NCI-H2196 (cell line): ENCODE measurements around the gene OR52I1.
A peak's percentile ranks its signal among the peaks of the same experiment; 100 is the strongest.

Source experiments
- DNase-seq: peaks from one replicate; lab custom pipeline; 2025; ENCODE audit not compliant: unreplicated experiment; lab: John Stamatoyannopoulos, UW

OR52I1 gene, protein sequence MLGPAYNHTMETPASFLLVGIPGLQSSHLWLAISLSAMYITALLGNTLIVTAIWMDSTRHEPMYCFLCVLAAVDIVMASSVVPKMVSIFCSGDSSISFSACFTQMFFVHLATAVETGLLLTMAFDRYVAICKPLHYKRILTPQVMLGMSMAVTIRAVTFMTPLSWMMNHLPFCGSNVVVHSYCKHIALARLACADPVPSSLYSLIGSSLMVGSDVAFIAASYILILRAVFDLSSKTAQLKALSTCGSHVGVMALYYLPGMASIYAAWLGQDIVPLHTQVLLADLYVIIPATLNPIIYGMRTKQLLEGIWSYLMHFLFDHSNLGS

DNA sequence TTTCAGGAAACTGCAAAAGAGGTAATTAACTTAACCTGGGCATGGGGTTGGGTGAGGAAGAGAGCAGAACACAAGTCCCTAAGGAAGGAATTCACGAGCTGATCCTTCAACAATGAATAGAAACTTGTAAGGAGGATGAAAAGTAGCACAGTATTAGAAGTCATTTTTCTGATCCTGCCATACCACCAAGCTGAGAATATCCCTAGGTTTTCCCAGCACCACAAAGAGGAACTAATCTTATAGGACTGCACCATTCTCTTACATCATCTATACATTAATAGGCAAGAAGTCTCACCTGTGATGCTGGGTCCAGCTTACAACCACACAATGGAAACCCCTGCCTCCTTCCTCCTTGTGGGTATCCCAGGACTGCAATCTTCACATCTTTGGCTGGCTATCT lies at the start of gene OR52I1:
OR52I1 (plus strand) TSS at position 301 of the 400 bp plus-strand sequence; CDS start at position 301, 0 bp downstream.
- DNase-seq = no peak

DNA sequence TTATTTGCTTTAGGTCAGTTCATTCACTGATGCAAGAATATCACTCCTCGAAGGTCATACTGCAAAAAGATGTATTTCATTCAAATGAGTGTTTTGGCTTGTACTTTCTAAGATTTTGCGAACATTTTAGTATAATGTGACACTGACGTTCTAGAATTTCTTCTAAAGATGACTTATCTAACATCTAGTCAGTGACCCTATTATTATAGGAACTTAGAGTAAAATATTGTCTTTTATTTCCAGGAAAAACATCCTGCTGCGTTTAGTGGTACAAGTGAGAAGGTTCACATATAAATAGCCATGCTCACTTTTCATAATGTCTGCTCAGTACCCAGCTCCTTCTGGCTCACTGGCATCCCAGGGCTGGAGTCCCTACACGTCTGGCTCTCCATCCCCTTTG lies 48.9 kb upstream of the OR52I1 start, which contains the start of gene OR52M1:
OR52M1 (plus strand) TSS at position 301 of the 400 bp plus-strand sequence; CDS start at position 301, 0 bp downstream.
- DNase-seq = no peak

DNA sequence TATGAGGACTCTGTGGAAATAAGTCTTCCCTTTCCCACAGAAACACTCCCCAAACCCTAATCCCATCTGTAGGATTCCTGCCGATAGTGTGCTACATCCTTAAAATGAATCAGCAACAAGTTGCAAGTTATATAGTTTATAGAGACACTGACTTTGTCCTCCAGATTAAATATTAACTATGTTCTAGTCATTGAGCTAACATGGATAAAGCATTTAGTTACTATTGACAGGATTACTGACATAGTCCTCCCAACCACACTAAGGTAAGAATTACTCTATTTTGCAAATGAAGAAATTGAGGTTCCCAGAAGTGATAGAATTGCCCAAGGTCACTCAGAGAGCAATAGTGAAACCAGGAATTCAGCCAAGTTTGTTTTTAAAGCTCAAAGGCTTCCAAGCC lies 47.0 kb upstream of the OR52I1 start:
- no peak for DNase-seq

DNA sequence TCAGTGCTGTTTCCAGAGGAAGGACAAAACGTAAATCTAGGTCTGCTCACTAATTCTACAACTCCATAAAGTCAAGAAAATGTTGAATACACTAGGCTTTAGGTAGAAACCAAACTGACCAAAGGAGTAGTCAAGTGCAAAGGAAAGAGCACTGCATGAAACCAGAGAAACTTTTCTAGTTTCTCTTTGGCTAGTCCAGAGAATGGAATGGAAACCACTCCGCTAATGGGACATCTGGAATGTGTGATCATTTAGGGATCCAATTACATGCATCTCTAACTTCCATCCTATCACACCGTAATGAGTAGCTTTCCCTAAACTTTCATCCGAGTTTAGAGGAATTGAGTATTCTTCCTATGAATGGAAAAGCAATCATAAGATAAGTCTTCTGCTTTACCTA lies 46.4 kb upstream of the OR52I1 start:
- no peak for DNase-seq

DNA sequence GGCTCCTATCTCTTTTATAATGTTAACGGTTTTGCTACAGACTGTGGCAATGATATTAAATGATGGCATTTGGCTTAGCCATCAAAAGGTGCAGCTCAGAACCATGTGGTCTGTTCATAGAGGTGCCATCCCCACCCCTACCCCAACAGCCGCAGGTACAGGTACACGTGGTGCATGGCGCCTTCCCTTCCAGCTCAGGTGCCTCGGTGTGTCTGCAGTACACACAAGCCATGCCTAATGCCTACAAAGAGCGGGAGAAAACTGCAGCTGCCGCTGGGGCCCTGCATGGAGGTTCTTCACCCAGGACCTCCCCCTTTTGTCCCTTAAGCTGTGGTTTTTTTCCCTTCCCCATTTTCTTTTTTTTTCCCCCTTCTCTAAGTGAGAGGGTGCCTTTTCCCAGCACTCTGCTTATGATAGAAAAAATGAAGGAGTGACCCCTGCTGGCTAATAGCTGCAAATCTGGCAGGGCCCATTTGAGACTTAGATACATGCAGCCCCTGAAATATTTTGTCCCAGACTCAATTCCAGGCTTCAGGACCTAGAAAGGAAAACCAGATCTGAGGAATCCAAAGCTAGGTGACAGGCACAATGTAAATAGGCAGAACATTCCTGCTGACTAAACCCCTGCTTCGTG lies 42.4 kb upstream of the OR52I1 start:
- DNase-seq = no peak

DNA sequence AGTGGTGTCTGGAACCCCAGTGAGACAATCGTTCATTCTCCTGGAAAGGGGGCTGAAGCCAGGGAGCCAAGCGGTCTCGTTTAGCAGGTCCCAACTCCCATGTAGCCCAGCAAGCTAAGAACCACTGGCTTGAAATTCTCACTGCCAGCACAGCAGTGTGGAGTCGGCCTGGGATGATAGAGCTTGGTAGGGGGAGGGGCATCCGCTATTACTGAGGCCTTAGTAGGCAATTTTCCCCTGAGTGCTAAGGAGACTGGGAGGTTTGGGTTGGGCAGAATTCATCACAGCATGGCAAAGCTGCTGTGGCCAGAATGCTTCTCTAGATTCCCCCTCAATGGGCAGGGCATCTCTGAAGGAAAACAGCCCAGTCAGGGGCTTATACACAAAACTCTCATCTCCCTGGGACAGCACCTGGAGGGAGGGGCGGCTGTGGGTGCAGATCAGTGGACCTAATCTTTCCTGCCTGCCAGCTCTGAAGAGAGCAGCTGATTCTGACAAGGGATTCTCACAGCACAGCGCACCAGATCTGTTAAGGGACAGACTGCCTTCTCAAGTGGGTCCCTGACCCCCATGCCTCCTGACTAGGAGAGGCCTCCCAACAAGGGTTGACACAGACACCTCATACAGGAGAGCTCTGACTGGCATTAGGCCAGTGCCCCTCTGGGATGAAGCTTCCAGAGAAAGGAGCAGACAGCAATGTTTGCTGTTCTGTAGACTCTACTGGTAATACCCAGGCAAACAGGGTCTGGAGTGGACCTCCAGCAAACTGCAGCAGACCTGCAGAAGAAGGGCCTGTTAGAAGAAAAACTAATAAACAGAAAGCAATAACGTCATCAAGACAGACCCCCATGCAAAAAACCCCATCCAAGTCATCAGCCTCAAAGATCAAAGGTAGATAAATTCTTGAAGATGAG lies 34.1 kb upstream of the OR52I1 start:
- DNase-seq = no peak

DNA sequence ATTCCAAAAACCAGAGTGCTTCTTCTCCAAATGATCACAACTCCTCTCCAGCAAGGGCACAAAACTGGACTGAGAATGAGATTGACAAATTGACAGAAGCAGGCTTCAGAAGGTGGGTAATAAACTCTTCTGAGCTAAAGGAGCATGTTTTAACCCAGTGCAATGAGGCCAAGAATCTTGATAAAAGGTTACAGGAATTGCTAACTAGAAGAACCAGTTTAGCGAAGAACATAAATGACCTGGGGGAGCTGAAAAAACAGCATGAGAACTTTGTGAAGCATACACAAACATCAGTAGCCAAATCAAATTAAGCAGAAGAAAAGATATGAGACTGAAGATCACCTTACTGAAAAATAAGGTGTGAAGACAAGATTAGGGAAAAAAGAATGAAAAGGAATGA lies 33.4 kb upstream of the OR52I1 start:
- DNase-seq = no peak

DNA sequence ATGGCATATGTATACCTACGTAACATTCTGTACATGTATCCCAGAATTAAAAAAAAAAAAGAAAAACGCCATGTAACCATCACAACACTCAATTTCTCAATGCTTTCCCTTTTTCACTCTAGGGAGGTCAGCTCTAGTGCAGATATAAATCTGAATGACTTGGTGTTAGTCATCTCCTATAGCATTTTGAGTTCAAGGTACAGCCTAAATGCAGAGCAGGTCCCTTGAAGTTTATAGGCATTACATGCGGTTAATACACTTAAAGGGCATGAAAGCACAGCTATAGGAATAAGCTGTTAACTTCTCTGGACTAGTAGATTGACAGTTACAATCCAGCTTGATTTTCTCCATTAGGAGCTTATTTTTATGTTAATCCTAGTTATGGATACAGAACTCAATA lies 28.5 kb upstream of the OR52I1 start:
- no peak for DNase-seq

DNA sequence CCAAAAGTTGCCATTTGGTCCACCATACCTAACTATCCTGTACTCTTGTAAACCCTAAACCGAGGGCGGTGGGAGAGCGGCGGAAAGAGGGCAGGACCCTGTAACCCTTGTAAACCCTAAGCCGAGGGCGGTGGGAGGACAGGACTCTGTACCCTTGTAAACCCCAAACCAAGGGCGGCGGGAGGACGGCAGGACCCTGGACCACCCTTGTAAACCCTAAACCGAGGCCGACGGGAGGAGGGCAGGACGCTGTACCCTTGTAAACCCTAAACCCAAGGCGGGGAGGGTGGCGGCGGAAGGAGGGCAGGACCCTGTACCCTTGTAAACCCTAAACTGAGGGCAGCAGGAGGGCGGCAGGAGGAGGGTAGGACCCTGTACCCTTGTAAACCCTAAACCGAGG lies 24.8 kb upstream of the OR52I1 start:
- no peak for DNase-seq

DNA sequence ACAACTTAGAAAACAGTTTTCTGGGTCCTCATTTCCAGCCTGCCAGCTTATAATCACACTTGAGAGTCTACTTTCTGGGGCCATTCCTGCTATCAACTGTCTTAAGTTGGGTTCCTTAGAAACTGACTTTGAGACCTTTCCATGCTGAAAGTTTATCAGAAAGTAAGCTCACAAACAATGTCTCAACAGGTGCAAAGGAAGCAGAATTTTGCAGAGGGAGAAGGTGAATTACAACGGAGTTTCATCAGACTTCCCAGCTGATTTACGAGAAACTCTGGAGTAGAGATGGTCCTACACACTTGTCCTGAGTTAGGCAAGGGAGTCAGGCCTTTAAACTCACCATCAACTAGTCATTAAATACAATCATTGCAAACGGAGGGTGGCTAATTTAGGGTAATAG lies 17.0 kb upstream of the OR52I1 start:
- no peak for DNase-seq

DNA sequence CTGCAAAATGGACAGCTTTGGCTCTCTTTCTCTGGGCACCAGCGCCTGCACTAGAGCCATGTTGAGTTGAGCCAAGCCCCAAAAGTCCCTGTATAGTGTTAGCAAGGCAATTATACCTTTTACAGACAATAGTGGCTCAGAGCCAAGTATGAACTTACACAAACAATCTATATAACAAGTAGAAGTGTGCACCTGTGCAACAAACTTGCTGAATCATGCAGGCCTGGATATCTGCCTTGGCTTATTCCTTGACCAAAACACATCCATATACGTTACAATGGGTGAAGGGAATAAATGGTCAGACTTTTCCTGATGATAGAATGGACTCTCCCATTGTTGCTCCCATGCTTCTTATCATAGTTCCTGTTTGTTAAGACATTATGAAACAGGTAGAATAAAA lies 16.1 kb upstream of the OR52I1 start:
- DNase-seq = no peak

DNA sequence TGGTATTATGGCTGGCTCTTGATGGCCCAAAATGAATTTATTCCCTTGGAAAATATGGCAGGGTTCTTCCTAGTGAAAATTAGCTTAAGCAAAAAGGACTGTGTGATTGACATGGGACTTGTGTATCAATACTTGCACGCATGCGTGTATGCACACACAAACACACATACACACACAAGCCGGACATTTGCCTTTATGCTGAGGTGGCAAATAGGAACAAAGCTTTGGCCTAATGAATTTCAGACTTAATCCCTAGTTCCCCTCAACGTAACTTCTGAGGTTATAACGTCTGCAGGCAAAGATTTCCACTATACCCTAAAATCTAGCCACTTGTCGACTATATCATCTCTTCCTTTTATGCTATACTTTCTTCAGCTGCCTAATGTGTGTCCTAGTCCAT lies 15.2 kb upstream of the OR52I1 start:
- DNase-seq = no peak

DNA sequence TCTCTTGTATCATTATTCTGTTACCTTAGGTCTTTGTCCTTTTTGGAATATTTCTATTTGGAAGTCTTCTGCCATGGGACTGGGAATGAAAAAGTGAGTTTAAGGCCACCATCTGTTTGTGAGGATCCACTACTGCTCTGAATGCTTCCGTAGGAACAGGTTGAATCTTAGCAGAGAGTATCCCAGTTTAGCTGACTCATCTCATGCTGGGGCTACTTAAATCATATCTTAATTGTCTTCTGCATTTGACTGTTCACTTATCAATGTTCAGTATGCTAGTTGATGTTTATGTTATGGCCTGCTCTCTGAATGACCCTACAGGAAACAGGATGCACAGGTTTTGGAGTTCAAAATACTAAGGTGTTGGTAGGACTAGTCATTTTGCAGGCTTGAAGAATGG lies 13.7 kb upstream of the OR52I1 start:
- DNase-seq = no peak

DNA sequence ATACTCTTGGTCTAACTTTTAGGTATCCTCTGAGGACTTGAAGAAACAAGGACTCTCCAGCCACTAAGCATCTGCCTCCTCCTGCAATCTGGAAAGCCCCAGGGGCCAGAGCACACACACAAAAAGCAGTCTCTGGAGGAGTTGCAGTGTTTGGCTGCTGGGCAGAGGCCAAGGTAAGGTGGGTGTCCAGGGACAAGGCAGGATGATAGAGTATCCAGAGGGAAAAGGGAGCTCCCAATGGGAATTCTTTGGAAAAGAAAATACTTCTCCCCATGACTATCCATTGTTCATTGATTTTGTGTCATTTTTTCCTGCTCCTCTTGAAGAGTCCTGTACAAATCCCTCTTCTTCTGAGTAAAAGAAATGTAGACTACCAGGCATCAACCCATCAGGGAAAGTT lies 12.4 kb upstream of the OR52I1 start, which contains the start of gene OR52I2:
OR52I2 (plus strand) TSS at position 301 of the 400 bp plus-strand sequence.
- no peak for DNase-seq

DNA sequence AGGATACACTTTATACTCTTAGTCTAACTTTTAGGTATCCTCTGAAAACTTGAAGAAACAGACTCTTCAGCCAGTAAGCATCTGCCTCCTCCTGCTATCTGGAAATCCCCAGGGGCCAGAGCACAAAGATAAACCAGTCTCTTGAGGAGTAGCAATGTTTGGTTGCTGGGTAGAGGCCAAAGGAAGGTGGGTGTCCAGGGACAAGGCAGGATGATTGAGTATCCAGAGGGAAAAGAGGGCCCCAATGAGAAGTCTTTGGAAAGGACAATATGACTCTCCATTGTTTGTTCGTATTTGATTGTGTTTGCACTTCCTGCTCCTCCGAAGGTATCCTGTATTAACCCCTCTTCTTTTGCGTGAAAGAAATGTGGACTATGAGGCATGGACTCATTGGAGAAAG lies 4.8 kb upstream of the OR52I1 start:
- no peak for DNase-seq

DNA sequence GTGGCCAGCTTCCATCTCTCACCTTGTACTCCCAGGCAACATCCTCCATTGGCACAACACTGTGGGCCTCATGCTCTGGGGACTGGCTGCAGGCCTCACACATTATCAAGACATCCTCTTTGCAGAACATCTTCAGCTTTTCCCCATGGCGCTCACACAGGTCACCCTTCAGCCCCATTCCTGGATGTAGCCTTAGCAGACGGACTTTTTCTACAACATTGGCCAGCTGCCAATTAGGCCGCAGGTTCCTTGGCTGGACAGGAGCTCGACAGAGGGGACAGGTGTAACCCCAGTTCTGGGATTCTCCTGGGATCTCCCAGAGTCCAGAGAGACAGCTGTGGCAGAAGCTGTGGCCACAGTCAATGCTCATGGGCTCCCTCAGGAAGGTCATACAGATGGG lies 11.2 kb downstream of the OR52I1 start:
- DNase-seq = no peak

DNA sequence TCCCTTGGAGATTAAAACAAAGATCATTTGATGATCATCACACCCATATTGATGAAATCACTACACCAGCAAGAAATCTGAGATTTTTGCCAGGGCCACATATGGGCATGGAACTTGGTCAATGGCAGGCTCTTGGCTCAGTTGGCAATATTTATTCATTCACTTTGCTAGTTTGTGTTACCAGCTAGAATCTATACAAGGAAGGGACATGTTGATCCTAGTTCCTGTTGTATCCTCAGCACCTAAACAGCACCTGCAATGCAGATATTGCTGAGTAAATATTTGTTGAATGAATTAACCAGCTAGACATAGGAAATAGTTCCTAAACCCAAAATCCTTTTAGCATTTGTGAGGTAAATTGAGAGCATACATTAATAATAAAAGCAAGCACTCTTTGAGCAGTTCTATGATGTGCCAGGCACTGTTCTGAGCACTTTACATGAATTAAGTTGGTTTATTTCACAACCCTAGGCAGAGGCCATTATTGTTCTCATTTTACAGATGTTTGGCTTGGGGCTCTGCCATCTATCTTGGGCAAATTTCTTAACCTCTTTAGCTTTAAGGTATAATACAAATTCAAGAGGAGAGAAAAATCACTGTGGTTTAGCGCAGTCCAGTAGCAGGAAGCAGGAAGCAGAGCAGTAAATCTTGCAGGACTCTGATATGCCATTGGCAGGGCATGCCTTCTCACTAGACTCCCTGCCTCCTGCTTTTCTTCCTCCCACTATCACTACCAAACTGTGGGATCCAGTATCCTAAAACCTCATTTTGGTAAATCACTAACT lies 12.6 kb downstream of the OR52I1 start:
- peak; percentile 46 for DNase-seq

DNA sequence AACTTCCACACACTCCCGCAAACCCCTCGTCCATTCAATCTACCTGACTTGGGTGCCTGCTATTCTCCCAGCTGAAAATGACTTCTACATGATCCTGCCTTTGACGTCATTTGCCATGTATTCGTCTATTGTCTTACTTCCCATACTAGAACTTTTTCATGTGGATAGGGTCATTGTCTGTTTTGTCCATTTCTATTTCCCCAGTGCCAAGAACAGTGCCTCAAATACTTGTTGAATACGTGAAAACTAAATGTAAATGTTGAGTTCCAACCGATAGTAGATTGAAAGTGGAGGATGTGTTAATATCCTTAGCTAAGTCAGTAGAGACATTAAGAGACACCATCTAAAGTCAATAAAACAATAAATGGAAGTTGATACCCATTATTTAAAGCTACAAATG lies 13.3 kb downstream of the OR52I1 start:
- DNase-seq = no peak

DNA sequence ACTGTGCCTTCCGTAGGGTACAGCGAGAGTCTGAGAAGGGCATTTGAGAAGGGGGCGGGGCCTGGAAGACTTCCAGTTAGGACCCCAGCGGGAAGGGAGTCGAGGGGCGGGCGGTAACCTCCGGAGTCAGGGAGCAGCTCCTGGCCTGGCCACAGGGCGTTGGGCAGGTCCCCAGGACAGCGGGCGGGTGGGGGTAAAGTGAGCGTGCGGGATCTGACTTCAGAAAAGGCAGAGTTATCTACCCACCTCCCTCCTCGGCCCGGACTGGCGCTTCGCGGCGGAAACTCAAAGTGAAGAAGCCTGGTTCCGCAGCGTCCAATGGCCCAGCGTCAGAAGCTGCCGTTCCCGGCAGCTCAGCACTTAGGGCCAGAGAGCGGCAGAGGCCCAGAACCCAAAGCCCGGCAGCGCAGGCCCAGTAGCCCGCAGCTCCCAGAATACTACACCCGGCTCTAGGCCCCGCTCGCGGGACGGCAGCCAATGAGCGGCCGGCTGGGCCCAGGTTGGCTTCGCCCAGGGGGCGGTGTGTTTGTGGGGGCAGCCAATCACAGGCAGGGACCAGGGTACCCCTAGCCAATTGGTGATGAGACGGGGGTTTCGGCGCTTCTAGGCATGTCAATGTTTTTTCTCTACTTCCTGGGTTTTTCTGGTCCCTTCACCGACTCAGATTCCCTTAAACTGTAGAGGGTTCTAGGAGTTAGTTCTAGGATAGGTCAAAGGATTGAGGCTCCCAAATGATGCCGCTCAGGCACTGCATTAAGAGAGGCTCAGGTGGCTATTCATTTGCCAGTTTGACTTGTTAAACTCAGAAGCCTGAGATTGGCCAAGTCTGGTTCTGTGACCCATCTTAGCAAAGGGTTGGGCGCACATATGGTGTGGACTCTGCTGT lies 14.2 kb downstream of the OR52I1 start, which contains the start of gene TRIM68:
TRIM68 (minus strand) TSS at position 451 of the 886 bp plus-strand sequence. CDS start 2,727 bp downstream, outside the sequence.
- peak; percentile 95 for DNase-seq
